GM10248 (cell line): ENCODE measurements around the gene PRKCA.

Experiments used
- CTCF ChIA-PET: fragments of 300-600 bp; sonication (Branson Sonifier 250); formaldehyde crosslinking; extraction: SDS; loops from one replicate; lab custom pipeline; 2021; ENCODE audit warnings: antibody characterized with exemption; lab: Yijun Ruan, JAX
- POLR2A ChIA-PET: fragments of 350-650 bp; sonication (Branson Sonifier 250); formaldehyde crosslinking; extraction: SDS; loops from one replicate; lab custom pipeline; 2020; ENCODE audit warnings: antibody characterized with exemption; lab: Yijun Ruan, JAX
- DNase-seq: peaks from one replicate; pipeline ENCODE4 v3.0.0; 2012; ENCODE audit errors: extremely low spot score
- TF ChIP-seq, protein P1 (sequence below): IDR thresholded peaks from 2 replicates; pipeline ENCODE4 v1.5.1; 2012; ENCODE audit warnings: mild to moderate bottlenecking, low read depth; ENCODE audit errors: extremely low read depth, missing control alignments, control extremely low read depth

Gene PRKCA

DNA sequence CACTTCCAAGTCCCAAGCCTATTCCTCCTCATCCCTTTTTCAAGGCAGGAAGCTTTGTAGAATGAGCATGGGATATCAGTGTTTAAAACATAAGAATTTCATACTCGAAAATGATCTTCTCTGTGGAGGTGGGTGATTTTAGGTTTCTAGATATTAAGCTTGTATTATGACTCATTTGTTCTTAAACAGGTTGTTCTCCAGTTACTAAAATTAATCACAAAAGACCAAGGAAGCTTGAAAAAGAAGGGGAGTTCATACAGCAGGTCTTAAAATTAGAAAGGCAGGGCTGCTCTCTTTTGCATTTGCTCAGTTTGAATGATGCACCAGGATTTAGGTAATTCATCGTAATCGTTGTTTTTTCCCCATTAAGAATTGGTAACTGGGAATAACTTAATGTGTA is 208.7 kb downstream of the PRKCA start:
- POLR2A ChIA-PET = no interaction called here
- TF ChIP-seq, protein P1, sequence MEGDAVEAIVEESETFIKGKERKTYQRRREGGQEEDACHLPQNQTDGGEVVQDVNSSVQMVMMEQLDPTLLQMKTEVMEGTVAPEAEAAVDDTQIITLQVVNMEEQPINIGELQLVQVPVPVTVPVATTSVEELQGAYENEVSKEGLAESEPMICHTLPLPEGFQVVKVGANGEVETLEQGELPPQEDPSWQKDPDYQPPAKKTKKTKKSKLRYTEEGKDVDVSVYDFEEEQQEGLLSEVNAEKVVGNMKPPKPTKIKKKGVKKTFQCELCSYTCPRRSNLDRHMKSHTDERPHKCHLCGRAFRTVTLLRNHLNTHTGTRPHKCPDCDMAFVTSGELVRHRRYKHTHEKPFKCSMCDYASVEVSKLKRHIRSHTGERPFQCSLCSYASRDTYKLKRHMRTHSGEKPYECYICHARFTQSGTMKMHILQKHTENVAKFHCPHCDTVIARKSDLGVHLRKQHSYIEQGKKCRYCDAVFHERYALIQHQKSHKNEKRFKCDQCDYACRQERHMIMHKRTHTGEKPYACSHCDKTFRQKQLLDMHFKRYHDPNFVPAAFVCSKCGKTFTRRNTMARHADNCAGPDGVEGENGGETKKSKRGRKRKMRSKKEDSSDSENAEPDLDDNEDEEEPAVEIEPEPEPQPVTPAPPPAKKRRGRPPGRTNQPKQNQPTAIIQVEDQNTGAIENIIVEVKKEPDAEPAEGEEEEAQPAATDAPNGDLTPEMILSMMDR = no peak
- DNase-seq = no peak
- CTCF ChIA-PET = interaction anchor here (1.3 kb wide), 1 partner anchor 36 kb away, joined by 3 read pairs; no protein-coding TSS in a partner anchor

DNA sequence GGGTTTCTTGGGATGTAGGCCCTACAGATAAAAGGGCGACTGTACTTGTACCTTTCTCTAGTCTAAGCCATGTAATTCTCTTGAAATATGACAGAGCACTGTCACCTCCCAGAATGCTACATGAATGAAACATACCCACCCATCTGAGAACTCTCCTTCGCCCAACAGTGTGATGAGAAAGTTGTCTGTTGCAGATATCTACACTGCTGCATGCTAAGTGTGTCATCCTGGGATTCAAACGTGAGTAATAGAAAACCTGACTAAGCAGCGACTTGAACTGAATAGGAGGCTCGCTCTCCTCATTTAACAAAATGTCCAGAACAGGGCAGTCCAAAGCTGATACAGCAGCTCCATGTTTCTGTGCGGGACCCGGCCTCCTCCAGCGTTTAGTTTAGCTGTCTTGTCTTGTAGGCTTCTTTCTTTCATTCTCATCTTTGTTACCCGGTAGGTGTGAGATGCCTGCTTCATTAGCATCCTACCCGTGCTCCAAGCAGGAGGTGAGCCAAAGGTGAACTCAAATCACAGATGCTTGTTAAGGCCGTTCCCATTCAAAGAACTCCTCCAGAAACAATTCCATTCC is 211.9 kb downstream of the PRKCA start:
- DNase-seq = no peak
- TF ChIP-seq, protein P1 = no peak
- ChIA-PET CTCF (no interaction called here), POLR2A (no interaction called here)

DNA sequence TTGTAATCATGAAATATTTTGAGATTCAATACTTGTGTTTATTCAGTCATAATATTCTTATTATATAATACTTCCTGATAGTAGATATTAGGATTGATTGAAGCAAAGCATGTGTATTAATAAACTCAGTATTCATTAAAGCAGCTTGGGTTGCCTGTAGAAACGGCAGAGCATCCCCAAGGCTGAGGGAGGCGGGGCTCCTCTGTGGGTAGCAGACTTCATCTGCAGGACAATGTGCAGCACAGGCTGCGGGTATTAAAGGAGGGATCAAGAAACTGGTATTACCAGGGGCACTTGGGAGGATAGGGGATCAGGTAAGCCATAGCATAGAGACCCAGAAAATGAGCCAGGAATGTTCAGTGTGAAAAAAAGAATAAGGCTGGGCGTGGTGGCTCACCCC is 213.6 kb downstream of the PRKCA start:
- TF ChIP-seq, protein P1 = no peak
- ChIA-PET POLR2A (no interaction called here), CTCF (interaction anchor here (1.6 kb wide), 1 partner anchor 20 kb away, joined by 4 read pairs; no protein-coding TSS in a partner anchor)
- no peak for DNase-seq

DNA sequence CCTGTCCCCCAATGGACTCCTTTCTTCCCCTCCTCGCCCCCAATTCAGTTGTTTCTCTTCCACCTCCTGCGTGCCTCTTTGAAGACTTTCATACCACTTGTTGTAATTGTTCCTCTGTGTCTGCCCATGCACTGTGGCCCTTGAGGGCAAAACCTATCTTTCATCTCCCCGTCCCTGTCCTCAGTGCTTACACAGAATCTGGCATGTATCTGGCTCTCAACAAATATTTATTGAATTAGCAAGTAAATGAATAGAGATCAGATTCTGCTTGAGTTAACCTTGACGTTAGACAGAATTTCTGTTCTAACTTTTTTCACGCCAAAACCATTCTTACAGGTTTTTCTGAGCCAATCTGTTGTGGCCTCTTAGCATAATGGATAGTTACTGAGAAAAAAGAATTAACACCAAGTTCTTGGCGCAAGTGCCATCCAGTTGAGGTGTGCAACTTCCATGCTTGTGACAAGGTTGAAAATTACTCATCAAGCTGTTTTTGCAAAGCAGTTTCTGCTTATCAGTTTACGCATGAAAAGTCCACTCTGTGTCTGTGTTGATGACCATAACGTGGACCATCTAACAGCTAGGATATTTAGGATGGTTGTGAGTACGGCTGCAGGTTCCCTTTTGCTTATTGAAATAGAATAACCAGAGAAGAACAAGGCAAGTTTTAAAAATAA is 215.1 kb downstream of the PRKCA start:
- TF ChIP-seq, protein P1 = no peak
- POLR2A ChIA-PET = no interaction called here
- no peak for DNase-seq
- CTCF ChIA-PET = interaction anchor here (1.2 to 1.6 kb wide), 2 partner anchors 9 to 19 kb away, joined by 3 to 4 read pairs; no protein-coding TSS in a partner anchor

DNA sequence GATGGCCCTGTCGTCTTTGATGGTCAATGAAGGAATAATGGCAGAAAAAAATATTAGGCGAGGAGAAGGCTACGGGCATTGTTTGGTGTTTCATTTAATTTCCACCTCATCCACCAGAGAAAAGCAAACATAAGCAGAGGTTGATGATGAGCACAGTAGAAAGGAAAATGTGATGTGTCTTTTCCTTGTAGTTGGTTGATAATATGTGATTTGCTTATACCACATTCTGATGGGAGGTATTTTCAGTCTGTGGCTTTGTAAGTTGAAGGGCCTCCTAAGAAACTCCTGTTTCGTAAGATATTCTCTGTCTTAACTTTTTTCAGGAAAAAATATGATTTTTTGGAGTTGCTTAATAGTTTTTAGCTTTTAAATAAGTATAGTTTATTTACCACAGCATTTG is 215.7 kb downstream of the PRKCA start:
- no peak for DNase-seq
- POLR2A ChIA-PET = no interaction called here
- CTCF ChIA-PET = interaction anchor here (1.2 kb wide), 1 partner anchor 10 kb away, joined by 3 read pairs; no protein-coding TSS in a partner anchor
- TF ChIP-seq, protein P1 = no peak

DNA sequence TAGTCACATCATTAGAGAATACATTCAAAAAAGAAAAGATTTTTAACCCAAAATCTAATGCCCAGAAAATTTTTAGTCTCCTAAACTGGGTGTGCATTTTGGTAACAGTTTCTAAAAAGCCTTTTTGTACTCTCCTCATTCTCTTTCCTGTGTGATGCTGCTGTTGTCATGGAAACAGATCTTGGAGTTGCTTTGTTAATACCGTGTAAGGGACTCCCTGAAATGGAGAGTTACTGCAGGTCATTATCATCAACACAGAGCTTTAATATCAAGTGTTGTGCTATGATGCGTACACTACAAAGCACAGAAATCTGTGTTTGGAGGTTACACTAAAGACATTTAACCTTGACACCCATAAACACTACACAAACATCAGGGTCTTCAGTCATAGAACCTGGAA is 216.3 kb downstream of the PRKCA start:
- TF ChIP-seq, protein P1 = no peak
- DNase-seq = no peak
- POLR2A ChIA-PET = no interaction called here
- CTCF ChIA-PET = interaction anchor here (1.3 kb wide), 1 partner anchor 19 kb away, joined by 6 read pairs; no protein-coding TSS in a partner anchor
